HG02852 (cell line): Measurements from ENCODE around the gene EEF1E1.

ENCODE experiments used
- ATAC-seq: cut with Tn5 transposase; IDR thresholded peaks from one replicate; pipeline ENCODE4 v1.9.1; 2021; ENCODE audit warnings: mild to moderate bottlenecking, moderate library complexity; ENCODE audit not compliant: unreplicated experiment

Gene EEF1E1

DNA sequence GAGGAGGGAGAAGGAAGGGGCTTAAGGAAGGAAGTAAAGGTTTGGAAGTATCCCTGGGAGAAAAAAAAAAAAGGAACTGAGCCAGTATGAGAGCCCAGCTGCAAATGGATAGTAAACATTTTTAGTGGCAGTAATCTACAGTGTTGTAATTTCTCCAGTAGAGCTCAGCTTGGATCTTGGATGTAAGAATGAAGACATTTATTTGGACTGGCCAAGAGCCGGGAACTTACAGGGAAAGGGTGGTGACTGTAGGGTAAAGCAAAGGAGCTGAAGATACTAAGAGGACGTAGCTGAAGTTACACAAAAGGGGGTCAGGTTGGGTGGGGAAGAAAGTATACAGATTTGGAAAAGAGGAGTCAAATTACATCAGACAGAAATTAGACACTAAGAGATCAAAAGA lies 13.5 kb downstream of the EEF1E1 start:
- ATAC-seq, result no peak

DNA sequence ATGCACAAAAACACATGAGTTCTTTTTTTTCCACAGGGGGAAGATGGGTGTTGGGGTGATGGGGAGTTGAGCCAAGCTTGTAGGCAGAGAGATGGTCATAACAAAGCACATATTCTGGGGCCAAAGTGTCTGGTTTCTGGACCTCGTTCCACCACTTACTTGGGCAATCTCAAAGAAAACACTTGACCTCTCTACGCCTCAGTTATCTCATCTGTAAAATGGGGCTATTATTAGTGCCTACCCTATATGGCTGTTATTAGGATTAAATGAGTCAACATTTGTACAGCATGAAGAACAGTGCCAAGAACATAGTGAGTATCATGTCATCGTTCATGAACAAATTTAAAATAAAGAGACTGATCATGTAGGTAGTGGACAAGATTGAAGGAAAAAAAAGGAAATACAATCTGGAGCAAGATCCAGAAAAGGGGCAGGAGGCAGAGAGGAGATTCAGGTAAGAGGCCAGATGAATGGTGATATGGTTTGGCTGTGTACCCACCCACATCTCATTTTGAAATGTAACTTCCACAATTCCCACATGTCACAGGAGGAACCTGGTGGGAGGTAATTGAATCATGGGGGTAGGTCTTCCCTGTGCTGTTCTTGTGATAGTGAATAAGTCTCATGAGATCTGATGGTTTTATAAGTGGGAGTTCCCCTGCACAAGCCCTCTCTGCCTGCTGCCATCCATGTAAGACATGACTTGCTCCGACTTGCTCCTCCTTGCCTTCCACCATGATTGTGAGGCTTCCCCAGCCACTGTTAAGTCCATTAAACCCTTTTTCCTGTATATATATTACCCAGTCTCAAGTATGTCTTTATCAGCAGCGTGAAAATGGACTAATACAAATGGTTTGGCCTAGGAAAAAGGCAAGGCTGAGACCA lies 14.2 kb downstream of the EEF1E1 start:
- ATAC-seq, result no peak

GRCh38 chr6:8086755-8087306 lies 15.5 kb downstream of the EEF1E1 start:
- ATAC-seq, result no peak

- ATAC-seq, result no peak
These were observed 17.3 kb downstream of the EEF1E1 start for GRCh38 chr6:8085053-8085511.

DNA sequence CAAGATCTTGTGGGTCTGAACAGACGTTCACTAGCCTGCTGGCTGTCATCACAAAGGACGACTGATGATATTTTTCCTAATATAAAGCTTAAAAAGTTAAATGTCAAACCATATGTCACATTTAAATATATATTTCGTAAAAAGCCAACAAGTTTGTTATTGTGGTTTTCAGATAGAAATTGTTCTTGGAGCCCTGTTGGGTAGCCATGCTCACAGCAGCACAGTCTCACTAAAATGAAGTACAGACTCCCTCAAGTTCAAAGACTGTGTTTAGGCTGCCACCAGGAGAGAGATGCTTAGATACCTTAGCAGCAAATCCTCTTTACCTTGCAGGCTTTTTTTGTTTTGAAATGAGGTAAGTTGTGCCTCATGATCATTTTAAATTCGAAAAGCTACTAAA lies 17.8 kb downstream of the EEF1E1 start:
- no peak for ATAC-seq

DNA sequence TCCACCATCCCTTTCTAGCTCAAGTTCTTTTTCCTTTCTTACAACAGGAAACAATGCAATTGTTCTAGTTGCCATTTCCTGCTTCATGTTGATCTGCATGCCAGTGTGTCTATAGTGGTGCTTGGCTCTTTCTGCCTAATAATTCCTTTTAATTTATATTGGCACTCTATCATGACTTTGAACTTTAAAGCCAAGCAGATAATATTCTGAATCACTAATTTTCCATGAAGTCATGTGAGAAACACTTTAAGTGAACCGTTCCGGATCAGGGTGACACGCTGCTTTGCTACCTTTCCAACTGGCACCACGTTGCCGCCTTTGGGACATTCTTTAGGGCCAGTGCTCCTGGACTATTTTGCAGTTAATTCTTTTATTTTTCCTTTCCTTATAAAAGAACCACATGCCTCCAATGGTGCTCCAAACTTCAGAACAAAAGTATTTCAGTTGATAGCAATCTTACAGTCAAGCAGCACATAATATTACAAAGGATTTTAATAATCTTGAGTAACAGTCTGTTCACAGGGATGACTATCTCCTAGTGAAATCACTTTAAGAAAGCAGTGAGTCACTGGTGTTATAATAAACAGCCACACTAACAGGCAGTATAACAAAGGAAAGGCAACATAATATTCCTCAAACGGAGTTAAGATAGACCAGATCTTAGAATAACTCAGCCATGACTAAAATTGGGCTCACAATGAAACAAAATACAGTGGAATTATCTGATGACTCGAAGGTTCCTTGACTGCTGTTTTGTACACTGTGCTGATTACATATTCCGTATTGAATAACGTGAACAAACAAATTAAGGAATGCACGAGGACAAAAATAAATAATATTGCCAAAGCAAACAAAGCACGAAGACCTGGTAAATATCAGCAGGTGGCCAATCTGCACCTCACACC lies 19.1 kb downstream of the EEF1E1 start:
- ATAC-seq, result no peak

DNA sequence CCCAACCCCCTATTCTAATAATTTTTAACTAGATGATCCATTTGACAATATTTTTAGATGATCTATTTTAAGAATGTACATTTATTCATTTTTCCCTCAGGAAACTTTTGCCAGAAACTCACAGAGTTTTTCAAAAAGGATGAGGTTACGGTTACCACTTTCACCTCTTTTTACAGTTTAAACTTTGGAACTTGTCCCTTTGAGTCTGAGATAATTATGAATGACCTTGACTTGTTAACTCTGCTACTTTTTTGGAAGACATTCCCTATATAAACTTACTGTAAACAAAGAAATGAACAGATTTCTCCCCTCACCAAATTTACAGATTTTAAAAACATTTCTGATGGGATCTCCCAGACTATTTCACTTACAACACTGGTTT lies 19.8 kb downstream of the EEF1E1 start:
- ATAC-seq, result no peak

DNA sequence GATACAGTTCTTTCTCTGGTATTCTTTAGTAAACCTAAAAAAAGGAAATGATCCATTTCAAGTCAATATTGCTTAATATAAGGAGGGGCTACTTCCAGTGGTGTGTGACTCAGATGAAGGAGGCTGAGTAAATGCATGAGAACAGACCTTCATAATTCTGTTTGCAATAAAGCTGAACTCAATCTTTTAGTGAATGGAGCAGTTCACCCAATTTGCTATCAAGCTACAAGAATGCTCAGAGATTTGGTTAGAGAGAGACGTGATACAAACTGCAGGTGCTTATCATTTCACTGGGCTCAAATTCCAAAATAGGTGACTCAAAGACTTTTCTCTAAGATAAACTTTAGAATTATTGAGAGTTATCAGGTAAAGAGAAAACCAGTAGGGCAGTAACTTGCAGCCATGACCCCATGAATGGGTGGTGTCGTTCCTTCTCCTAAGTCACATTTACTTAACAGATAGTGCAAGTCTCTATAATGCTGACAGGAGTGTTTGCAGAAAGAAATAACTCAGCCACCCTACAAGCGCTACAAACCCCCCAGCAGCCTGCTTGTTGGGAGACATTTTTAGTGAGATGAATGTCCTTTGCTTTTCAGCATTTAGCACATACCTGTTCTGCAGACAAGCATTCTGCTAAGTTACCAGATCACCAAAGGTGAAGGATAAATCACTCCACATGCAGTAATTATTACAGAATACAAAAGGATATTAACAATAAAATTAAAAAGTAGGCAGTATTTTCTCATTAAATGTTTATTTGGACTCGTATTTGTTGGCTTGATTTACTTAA lies 21.8 kb downstream of the EEF1E1 start:
- ATAC-seq, result no peak

GRCh38 chr6:8079126-8079525 lies 23.2 kb downstream of the EEF1E1 start:
- ATAC-seq, result no peak

GRCh38 chr6:8077991-8078390 lies 24.4 kb downstream of the EEF1E1 start:
- ATAC-seq, result no peak

DNA sequence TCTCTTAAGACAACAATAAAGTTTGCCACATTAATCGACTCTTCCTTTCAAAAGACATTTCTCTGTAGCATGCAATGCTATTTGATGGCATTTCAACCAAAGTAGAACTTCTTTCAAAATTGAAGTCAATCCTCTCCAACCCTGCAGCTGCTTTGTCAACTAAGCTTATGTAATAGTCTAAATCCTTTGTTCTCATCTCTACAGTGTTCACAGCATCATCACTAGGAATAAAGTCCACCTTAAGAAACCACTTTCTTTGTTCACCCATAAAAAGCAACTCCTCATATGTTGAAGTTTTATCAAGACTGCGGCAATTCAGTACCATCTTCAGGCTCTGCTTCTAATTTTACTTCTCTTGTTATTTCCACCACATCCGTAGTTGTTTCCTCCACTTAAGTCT lies 26.6 kb downstream of the EEF1E1 start:
- no peak for ATAC-seq

GRCh38 chr6:8075185-8075584 lies 27.2 kb downstream of the EEF1E1 start:
- ATAC-seq, result no peak

GRCh38 chr6:8074213-8074612 lies 28.1 kb downstream of the EEF1E1 start:
- no peak for ATAC-seq

GRCh38 chr6:8073758-8074157 lies 28.6 kb downstream of the EEF1E1 start:
- no peak for ATAC-seq

DNA sequence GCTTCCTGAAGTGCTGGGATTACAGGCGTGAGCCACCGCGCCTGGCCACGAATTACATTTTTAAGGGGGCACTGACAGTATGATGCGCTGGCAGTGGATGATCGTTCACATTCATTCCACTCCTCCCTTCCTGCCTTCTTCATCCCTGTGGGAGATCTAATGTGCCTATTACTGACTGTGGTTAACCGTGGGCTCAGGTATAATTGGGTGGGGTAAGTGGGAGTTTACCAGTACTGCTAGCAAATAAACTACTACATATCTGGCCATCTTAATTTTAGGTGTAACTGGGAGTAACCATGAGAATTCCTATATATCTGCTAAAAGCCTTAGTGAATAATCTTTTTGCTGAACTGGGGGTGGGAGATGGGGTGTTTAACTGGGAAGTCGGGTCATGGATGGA lies 31.6 kb downstream of the EEF1E1 start:
- no peak for ATAC-seq

DNA sequence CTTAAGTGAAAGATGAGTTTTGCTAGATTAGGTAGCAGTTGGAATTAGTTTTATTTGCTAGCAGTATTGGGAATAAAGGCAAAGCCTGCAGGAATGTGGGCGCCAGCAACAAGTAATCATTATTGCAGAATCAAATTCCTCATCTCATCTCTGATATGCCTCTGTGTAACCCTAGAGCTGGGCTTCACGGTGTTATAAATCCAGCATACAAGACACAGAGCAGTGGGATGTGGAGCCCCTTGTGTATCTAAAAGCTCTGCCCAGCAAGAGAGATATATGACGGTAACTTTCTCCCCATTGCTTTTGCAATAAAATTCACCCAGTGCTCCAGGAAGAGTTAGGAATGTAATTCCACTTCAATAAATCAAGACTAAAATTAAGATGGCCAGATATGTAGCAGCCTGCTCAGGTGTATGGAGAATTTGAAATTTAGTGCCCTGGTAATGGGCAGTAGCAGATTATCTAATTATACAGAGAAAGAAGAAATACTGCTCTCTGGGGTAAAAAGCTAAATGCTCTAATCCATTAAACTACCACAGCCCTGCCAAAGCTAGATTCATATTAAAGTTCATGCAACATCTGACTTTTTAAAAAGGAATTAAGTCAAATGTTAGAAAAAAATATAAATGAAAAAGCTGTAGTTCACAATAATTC lies 32.6 kb downstream of the EEF1E1 start:
- no peak for ATAC-seq

GRCh38 chr6:8069151-8069550 lies 33.2 kb downstream of the EEF1E1 start:
- ATAC-seq, result no peak

GRCh38 chr6:8066108-8066507 lies 36.2 kb downstream of the EEF1E1 start:
- ATAC-seq, result no peak

DNA sequence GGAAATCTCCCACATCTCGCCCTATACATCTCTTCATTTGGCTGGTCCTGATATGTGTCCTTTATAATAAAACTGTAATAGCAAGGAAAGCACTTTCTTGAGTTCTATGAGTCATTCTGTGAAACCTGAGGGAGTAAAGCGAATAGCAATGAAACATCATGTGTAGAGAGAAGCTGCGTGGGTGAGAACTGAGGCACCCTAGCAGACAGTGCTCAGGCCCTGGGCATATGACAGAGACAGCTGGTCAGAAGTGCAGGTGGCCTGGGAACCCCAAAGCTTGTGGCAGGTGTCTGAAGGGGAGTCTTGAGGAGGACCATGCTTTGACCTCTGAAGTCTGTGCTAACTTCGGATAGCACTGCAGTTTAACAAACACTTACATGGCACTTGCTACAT lies 36.8 kb downstream of the EEF1E1 start:
- peak; percentile 63 for ATAC-seq
